A673 (cell line): Measurements from ENCODE around the gene CACHD1.

Source experiments
- CTCF ChIP-seq: fragments of 300-800, 200-600 bp; sonication (generic); conservative IDR thresholded peaks from 2 replicates; pipeline ENCODE4 v1.5.1; 2017; ENCODE audit warnings: low read depth, mild to moderate bottlenecking, antibody characterized with exemption, low read length, moderate library complexity, mixed read lengths
- EZH2 ChIP-seq: fragments of 200-600 bp; sonication (generic); IDR thresholded peaks from 2 replicates; pipeline ENCODE4 v1.6.1; 2017; ENCODE audit warnings: borderline replicate concordance, low read depth, mild to moderate bottlenecking, mixed read lengths, antibody characterized with exemption, low read length; ENCODE audit not compliant: poor library complexity, severe bottlenecking

GRCh38 chr1:64549464-64550239 lies 79.7 kb downstream of the CACHD1 start:
- TF ChIP-seq CTCF (no peak), EZH2 (no peak)
